Upper lobe of left lung (tissue), 6 donors: ENCODE results near the gene ADAM22. TPM values are rescaled to one million over a fixed set of nuclear protein-coding genes. Genes with fewer than 3 reads are reported as not detected.

Experiments
- ATAC-seq, 2 donors: fragments of 200-7000 bp; cut with Tn5 transposase; one replicate each; pipeline ENCODE4 v1.9.1; 2022; ENCODE audit warnings: mild to moderate bottlenecking in 2 of 2, moderate library complexity in 2 of 2; ENCODE audit not compliant: low FRiP score in 2 of 2
- DNase-seq, 2 donors: peaks; one replicate each; pipeline ENCODE4 v3.0.0-alpha.2; 2019 to 2020
- H3K27ac ChIP-seq, 4 donors: fragments of 200-600 bp; sonication (generic); one replicate each; pipeline ENCODE4 v1.5.1; 2016 to 2019
- H3K27me3 ChIP-seq, 4 donors: fragments of 200-600 bp; sonication (generic); one replicate each; pipeline ENCODE4 v1.5.1; 2017 to 2019
- H3K36me3 ChIP-seq, 4 donors: fragments of 200-600 bp; sonication (generic); one replicate each; pipeline ENCODE4 v1.5.1; 2016 to 2019
- H3K4me1 ChIP-seq, 4 donors: fragments of 200-600 bp; sonication (generic); one replicate each; pipeline ENCODE4 v1.5.1; 2018 to 2019
- H3K4me3 ChIP-seq, 4 donors: fragments of 200-600 bp; sonication (generic); one replicate each; pipeline ENCODE4 v1.5.1; 2017 to 2019; ENCODE audit warnings: mild to moderate bottlenecking in 2 of 4, moderate library complexity in 1 of 4
- H3K9me3 ChIP-seq, 4 donors: fragments of 200-600 bp; sonication (generic); one replicate each; pipeline ENCODE4 v1.5.1; 2018 to 2019
- CTCF ChIP-seq, 6 experiments: fragments of 450-650 bp in 4 of 6; fragments of 200-600 bp in 2 of 6; sonication (generic) in 2 of 6; IDR thresholded peaks; one replicate each; pipeline ENCODE4 v1.5.1; 2016 to 2019; ENCODE audit warnings: antibody characterized with exemption in 6 of 6
- EP300 ChIP-seq, 4 donors: sonication (generic); formaldehyde crosslinking; IDR thresholded peaks; one replicate each; pipeline ENCODE4 v1.5.1; 2017; ENCODE audit warnings: antibody characterized with exemption in 4 of 4, control low read depth in 2 of 4
- POLR2A ChIP-seq, 4 donors: fragments of 450-650 bp; IDR thresholded peaks; one replicate each; pipeline ENCODE4 v1.5.1; 2016 to 2017; ENCODE audit warnings: antibody characterized with exemption in 4 of 4, mild to moderate bottlenecking in 2 of 4
- POLR2AphosphoS5 ChIP-seq, 2 donors: sonication (generic); formaldehyde crosslinking; IDR thresholded peaks; one replicate each; pipeline ENCODE4 v1.5.1; 2017; ENCODE audit warnings: antibody characterized with exemption in 2 of 2
- WGBS, 2 donors: methylation state at CpG; one replicate each; pipeline ENCODE4 v1.1.5; 2017 to 2018; 5-methylcytosine and 5-hydroxymethylcytosine counted together
- total RNA-seq, 6 donors: library from RNA; depleted of rRNA in 4 of 6; stranded (reverse); fragments of >200 nt in 4 of 6; gene quantifications; one replicate each; pipeline versions ENCODE4 v1.1.0 to v1.2.1, GENCODE V29; 2016 to 2021
- donor health status: DM: no; HTN: no; CAD: no; lungs with moderate emphysema.
- donor health status: DM: no; HTN: yes; CAD: no; lungs with severe emphysema.

The ADAM22 gene
- total RNA-seq, 6 donors from 2014 or later, result 0.69 to 3.2 (median 2.0) TPM

GRCh38 chr7:88091988-88092675, 158.1 kb downstream of the ADAM22 start:
- ATAC-seq (no peak), DNase-seq (no peak)
- H3K4me1 ChIP-seq, result no peaks in the 10 kb centered on the region
- WGBS, 2 donors, result 78 to 87% methylated on average over 3 of the region's 3 CpGs
- no peaks in the 10 kb centered on the region for H3K9me3 ChIP-seq
- H3K36me3 ChIP-seq, result no peaks in the 10 kb centered on the region
- H3K27ac ChIP-seq, result no peak overlapping the region
- no peaks in the 10 kb centered on the region for H3K27me3 ChIP-seq
- no peak overlapping the region for H3K4me3 ChIP-seq
- TF ChIP-seq EP300 (IDR thresholded peaks at IDR 0.05) (no peak), POLR2AphosphoS5 (IDR thresholded peaks at IDR 0.05) (no peak), CTCF (IDR thresholded peaks at IDR 0.05) (no peak), POLR2A (IDR thresholded peaks at IDR 0.05) (no peak)

- TF ChIP-seq CTCF (IDR thresholded peaks at IDR 0.05), result no peak
- no peak for TF ChIP-seq POLR2AphosphoS5 (IDR thresholded peaks at IDR 0.05)
- no peak for TF ChIP-seq POLR2A (IDR thresholded peaks at IDR 0.05)
- TF ChIP-seq EP300 (IDR thresholded peaks at IDR 0.05), result no peak
- no peaks in the 10 kb centered on the region for H3K9me3 ChIP-seq
- no peak overlapping the region for H3K4me3 ChIP-seq
- ATAC-seq (no peak), DNase-seq (no peak)
- no peak overlapping the region for H3K27ac ChIP-seq
- H3K4me1 ChIP-seq, result no peaks in the 10 kb centered on the region
- H3K36me3 ChIP-seq, result no peaks in the 10 kb centered on the region
- H3K27me3 ChIP-seq, result no peaks in the 10 kb centered on the region
Observed at GRCh38 chr7:88092676-88092999, 158.6 kb downstream of the ADAM22 start.

GRCh38 chr7:88101769-88102168, 167.7 kb downstream of the ADAM22 start:
- Histone ChIP-seq H3K36me3 (no peaks in the 10 kb centered on the region), H3K27ac (no peak overlapping the region), H3K4me1 (no peaks in the 10 kb centered on the region), H3K4me3 (no peak overlapping the region), H3K27me3 (no peaks in the 10 kb centered on the region), H3K9me3 (no peaks in the 10 kb centered on the region)
- DNase-seq, result no peak
- no peak for TF ChIP-seq POLR2AphosphoS5 (IDR thresholded peaks at IDR 0.05)
- TF ChIP-seq EP300 (IDR thresholded peaks at IDR 0.05), result no peak
- no peak for TF ChIP-seq CTCF (IDR thresholded peaks at IDR 0.05)
- TF ChIP-seq POLR2A (IDR thresholded peaks at IDR 0.05), result no peak
- ATAC-seq, result no peak
- WGBS, 2 donors, result 84 to 92% methylated on average over 1 of the region's 1 CpG

GRCh38 chr7:88102675-88103074, 168.6 kb downstream of the ADAM22 start:
- no peaks in the 10 kb centered on the region for H3K9me3 ChIP-seq
- no peak for DNase-seq
- H3K27ac ChIP-seq, result no peak overlapping the region
- H3K4me3 ChIP-seq, result no peak overlapping the region
- H3K36me3 ChIP-seq, result no peaks in the 10 kb centered on the region
- no peak for ATAC-seq
- no peaks in the 10 kb centered on the region for H3K4me1 ChIP-seq
- WGBS, 2 donors, result 28 to 35% methylated on average over 1 of the region's 1 CpG
- TF ChIP-seq POLR2AphosphoS5 (IDR thresholded peaks at IDR 0.05) (no peak), POLR2A (IDR thresholded peaks at IDR 0.05) (no peak), EP300 (IDR thresholded peaks at IDR 0.05) (no peak), CTCF (IDR thresholded peaks at IDR 0.05) (no peak)
- no peaks in the 10 kb centered on the region for H3K27me3 ChIP-seq

- WGBS, 2 donors, result 64 to 73% methylated on average over 2 of the region's 2 CpGs
- DNase-seq, result no peak
- no peak overlapping the region for H3K27ac ChIP-seq
- TF ChIP-seq EP300 (IDR thresholded peaks at IDR 0.05) (no peak), POLR2AphosphoS5 (IDR thresholded peaks at IDR 0.05) (no peak), CTCF (IDR thresholded peaks at IDR 0.05) (no peak), POLR2A (IDR thresholded peaks at IDR 0.05) (no peak)
- H3K9me3 ChIP-seq, result no peaks in the 10 kb centered on the region
- no peaks in the 10 kb centered on the region for H3K27me3 ChIP-seq
- ATAC-seq, result no peak
- H3K36me3 ChIP-seq, result no peaks in the 10 kb centered on the region
- no peaks in the 10 kb centered on the region for H3K4me1 ChIP-seq
- no peak overlapping the region for H3K4me3 ChIP-seq
Observed at GRCh38 chr7:88104732-88105131, 170.7 kb downstream of the ADAM22 start.
